Activated CD4-positive, CD25-positive, alpha-beta regulatory T cell treated with anti-CD3 and anti-CD28 coated beads, Interleukin-2, amount 50 U/mL, for 72 hours (primary cell): ENCODE results near the gene BTBD10.
"Not testable (repeated sequence)": the region's sequence is repeated elsewhere in the genome, so short reads cannot be mapped to it uniquely, and the experiment has no call there.

Source experiments
- DNase-seq: peaks from one replicate; pipeline ENCODE4 v3.0.0; 2021

The BTBD10 gene

GRCh38 chr11:13440100-13440855 is 22.7 kb downstream of the BTBD10 start:
- no peak for DNase-seq

GRCh38 chr11:13438291-13438690 is 24.7 kb downstream of the BTBD10 start:
- no peak for DNase-seq

GRCh38 chr11:13436836-13437235 is 26.2 kb downstream of the BTBD10 start:
- not testable (repeated sequence) for DNase-seq

- DNase-seq, result no peak
Observed at GRCh38 chr11:13434247-13435205, 28.5 kb downstream of the BTBD10 start.

- no peak for DNase-seq
Observed at GRCh38 chr11:13433437-13433836, 29.6 kb downstream of the BTBD10 start.

GRCh38 chr11:13429836-13430235 is 33.2 kb downstream of the BTBD10 start:
- DNase-seq, result no peak

- no peak for DNase-seq
Observed at GRCh38 chr11:13429288-13429687, 33.7 kb downstream of the BTBD10 start.

GRCh38 chr11:13427440-13427839 is 35.6 kb downstream of the BTBD10 start:
- no peak for DNase-seq

GRCh38 chr11:13423372-13423771 is 39.6 kb downstream of the BTBD10 start:
- no peak for DNase-seq

- no peak for DNase-seq
Observed at GRCh38 chr11:13421561-13421960, 41.5 kb downstream of the BTBD10 start.

GRCh38 chr11:13415201-13415600 is 47.8 kb downstream of the BTBD10 start:
- DNase-seq, result no peak

- DNase-seq, result no peak
Observed at GRCh38 chr11:13405220-13405619, 57.8 kb downstream of the BTBD10 start.

GRCh38 chr11:13398335-13398734 is 64.7 kb downstream of the BTBD10 start:
- not testable (repeated sequence) for DNase-seq

GRCh38 chr11:13391217-13391616 is 71.8 kb downstream of the BTBD10 start:
- DNase-seq, result no peak

GRCh38 chr11:13388741-13389140 is 74.3 kb downstream of the BTBD10 start:
- no peak for DNase-seq

- DNase-seq, result no peak
Observed at GRCh38 chr11:13386567-13386966, 76.5 kb downstream of the BTBD10 start.

GRCh38 chr11:13384908-13385640 is 77.9 kb downstream of the BTBD10 start:
- no peak for DNase-seq

- DNase-seq, result no peak
Observed at GRCh38 chr11:13382751-13383150, 80.3 kb downstream of the BTBD10 start.

- DNase-seq, result no peak
Observed at GRCh38 chr11:13380731-13381130, 82.3 kb downstream of the BTBD10 start.

- no peak for DNase-seq
Observed at GRCh38 chr11:13378316-13378715, 84.7 kb downstream of the BTBD10 start.

- DNase-seq, result no peak
Observed at GRCh38 chr11:13376838-13377237, 86.2 kb downstream of the BTBD10 start.

GRCh38 chr11:13376402-13376801 is 86.6 kb downstream of the BTBD10 start:
- DNase-seq, result no peak

- no peak for DNase-seq
Observed at GRCh38 chr11:13375798-13376197, 87.2 kb downstream of the BTBD10 start.
